K562 (cell line): ENCODE results near the gene PHKA2. TPM values are rescaled to one million over a fixed set of nuclear protein-coding genes. Genes with fewer than 3 reads are reported as not detected.

Source experiments
- BCLAF1 ChIP-seq, 2 experiments: fragments of 450-650 bp in 1 of 2; IDR thresholded peaks; 2 replicates each; pipeline ENCODE4 v1.6.1; 2011 to 2017; ENCODE audit warnings: low read depth in 2 of 2, antibody characterized with exemption in 1 of 2, borderline replicate concordance in 1 of 2, low read length in 1 of 2, mild to moderate bottlenecking in 1 of 2, mixed read lengths in 1 of 2; ENCODE audit not compliant: control insufficient read depth in 1 of 2
- ELF1 ChIP-seq: fragments of 200-800 bp; sonication (Bioruptor generic); IDR thresholded peaks from 2 replicates; pipeline ENCODE4 v1.6.1; 2016; ENCODE audit warnings: missing genetic modification characterization, missing compliant biosample characterization
- EP400 ChIP-seq: fragments of 450-650 bp; IDR thresholded peaks from 2 replicates; pipeline ENCODE4 v1.6.1; 2017; ENCODE audit warnings: antibody characterized with exemption, mild to moderate bottlenecking, moderate library complexity
- GATA2 ChIP-seq: sonication (generic); formaldehyde crosslinking; IDR thresholded peaks from 2 replicates; pipeline ENCODE4 v1.4.0; 2020; ENCODE audit warnings: mild to moderate bottlenecking, missing genetic modification reagents
- GTF2E2 ChIP-seq: fragments of 200-800 bp; sonication (Bioruptor generic); IDR thresholded peaks from 2 replicates; pipeline ENCODE4 v1.6.1; 2016; ENCODE audit warnings: missing genetic modification characterization, missing compliant biosample characterization
- HMGN3 ChIP-seq: IDR thresholded peaks from 2 replicates; pipeline ENCODE4 v1.6.1; 2011; ENCODE audit warnings: borderline replicate concordance, low read depth, mild to moderate bottlenecking, mixed read lengths, low read length; ENCODE audit not compliant: insufficient read length; ENCODE audit errors: extremely low read depth
- HNRNPLL ChIP-seq: fragments of 200-400 bp; formaldehyde crosslinking; IDR thresholded peaks from 2 replicates; pipeline ENCODE4 v1.6.1; 2017; ENCODE audit warnings: low read length, low read depth, mild to moderate bottlenecking; ENCODE audit not compliant: poor library complexity, severe bottlenecking
- MBD2 ChIP-seq: sonication (generic); IDR thresholded peaks from 2 replicates; pipeline ENCODE4 v1.6.1; 2016; ENCODE audit warnings: low read depth, borderline replicate concordance
- MNT ChIP-seq, 2 experiments: fragments of 450-650 bp; conservative IDR thresholded peaks; 2 replicates each; pipeline ENCODE4 v1.6.1; 2017; ENCODE audit warnings: mild to moderate bottlenecking in 2 of 2, moderate library complexity in 2 of 2
- NCOA1 ChIP-seq: fragments of 450-650 bp; IDR thresholded peaks from 2 replicates; pipeline ENCODE4 v1.6.1; 2016; ENCODE audit warnings: low read depth
- NR2C1 ChIP-seq, 2 experiments: fragments of 450-650 bp; IDR thresholded peaks; 2 replicates each; pipeline ENCODE4 v1.6.1; 2017; ENCODE audit warnings: mild to moderate bottlenecking in 2 of 2, antibody characterized with exemption in 1 of 2, inconsistent platforms in 1 of 2, missing compliant biosample characterization in 1 of 2, missing genetic modification characterization in 1 of 2
- PML ChIP-seq: IDR thresholded peaks from 2 replicates; pipeline ENCODE4 v1.6.1; 2012; ENCODE audit warnings: low read length, inconsistent platforms
- RBM22 ChIP-seq: fragments of 200-400 bp; formaldehyde crosslinking; IDR thresholded peaks from 2 replicates; pipeline ENCODE4 v1.6.1; 2018; ENCODE audit warnings: low read length, low read depth; ENCODE audit not compliant: poor library complexity, severe bottlenecking
- SAFB ChIP-seq: fragments of 200-400 bp; formaldehyde crosslinking; IDR thresholded peaks from 2 replicates; pipeline ENCODE4 v1.6.1; 2017; ENCODE audit warnings: low read depth, low read length, borderline replicate concordance
- SMAD4 ChIP-seq: fragments of 250-450 bp; sonication (Bioruptor Pico); conservative IDR thresholded peaks from 2 replicates; pipeline ENCODE4 v1.8.0; 2021; ENCODE audit warnings: inconsistent platforms, mild to moderate bottlenecking, moderate library complexity
- THRA ChIP-seq: fragments of 450-650 bp; IDR thresholded peaks from 2 replicates; pipeline ENCODE4 v1.6.1; 2017; ENCODE audit warnings: mild to moderate bottlenecking, moderate library complexity
- ZFX ChIP-seq: sonication (generic); formaldehyde crosslinking; IDR thresholded peaks from 2 replicates; pipeline ENCODE4 v1.8.0; 2022; ENCODE audit warnings: mild to moderate bottlenecking, missing genetic modification reagents, moderate library complexity
- ZNF253 ChIP-seq: fragments of 250-450 bp; sonication (Bioruptor Pico); conservative IDR thresholded peaks from 2 replicates; pipeline ENCODE4 v1.6.1; 2021; ENCODE audit warnings: mild to moderate bottlenecking
- ZNF277 ChIP-seq: fragments of 250-450 bp; sonication (Bioruptor Pico); IDR thresholded peaks from 2 replicates; pipeline ENCODE4 v1.8.0; 2022; ENCODE audit warnings: inconsistent platforms, mild to moderate bottlenecking, moderate library complexity, borderline replicate concordance
- polyA plus RNA-seq, 8 experiments: library from polyadenylated mRNA; depleted of rRNA in 4 of 8; stranded (reverse) in 5 of 8; unstranded in 3 of 8; fragments of >200 nt; fragmentation: Nextera tagmentation in 2 of 8; fragmentation: Illumina TruSeq in 1 of 8; extraction: Ambion mirVana in 2 of 8; extraction: Trizol in 1 of 8; gene quantifications; 2 replicates each; pipeline versions ENCODE4 v1.2.1 to v1.2.3, GENCODE V29; 2011 to 2014; ENCODE audit warnings: inconsistent platforms in 1 of 8, missing spikeins in 1 of 8
- total RNA-seq, 7 experiments: library from RNA; depleted of rRNA in 6 of 7; stranded (reverse); fragments of >200 nt in 6 of 7; fragmentation: Illumina TruSeq in 2 of 7; extraction: Trizol in 2 of 7; gene quantifications; 2 replicates each; pipeline versions ENCODE4 v1.2.1 to v1.2.3, GENCODE V29; 2011 to 2021; ENCODE audit warnings: low replicate concordance in 1 of 7

Gene PHKA2
- total and polyA plus RNA-seq, 9 of the 15 experiments (the other 6 are each of a cell fraction or from before 2014, with no cell fraction given), result 2.8 to 33.1 (median 20.3) TPM

GRCh38 chrX:18984381-18985185, 669 bp upstream of the PHKA2 start (continued):
- TF ChIP-seq SAFB, result peak; percentile 49; the same call in 1 of the 2 replicates
- peak; percentile 76 for TF ChIP-seq ELF1 (tag)
- TF ChIP-seq EP400, result peak; percentile 72
- TF ChIP-seq THRA, result peak; percentile 64; the same call in 1 of the 2 replicates
- peak; percentile 90 for TF ChIP-seq SMAD4 (CRISPR knock-in tag)
- no peak for TF ChIP-seq ZNF253 (CRISPR knock-in tag)
- TF ChIP-seq MNT (conservative IDR thresholded peaks at IDR 0.05), result peak; percentile 51 to 67; a peak in 3 of 4 replicates
- TF ChIP-seq BCLAF1 (IDR thresholded peaks at IDR 0.05; ENCODE audit: borderline replicate concordance in 1 of 2, control insufficient read depth in 1 of 2, low read depth in 2 of 2, low read length in 1 of 2), result peak; percentile 40 to 81; a peak in 2 of 4 replicates
- no peak for TF ChIP-seq RBM22
- TF ChIP-seq HNRNPLL, result peak; percentile 69
- TF ChIP-seq GTF2E2 (tag), result 0 out of 2 replicates have a peak, but pooled peaks have one; percentile 2
- no peak for TF ChIP-seq ZNF277 (CRISPR knock-in tag)
- TF ChIP-seq PML, result peak; percentile 66; the same call in 1 of the 2 replicates
- TF ChIP-seq NR2C1 (IDR thresholded peaks at IDR 0.05), result peak; percentile 94
- peak; percentile 90 for TF ChIP-seq NR2C1 (tag; IDR thresholded peaks at IDR 0.05)
- peak; percentile 29 for TF ChIP-seq HMGN3
- TF ChIP-seq NCOA1, result peak; percentile 98
- TF ChIP-seq ZFX (CRISPR knock-in tag), result peak; percentile 84
- TF ChIP-seq GATA2 (CRISPR knock-in tag), result no peak
- peak; percentile 59 for TF ChIP-seq MBD2
